Spleen (tissue), 7 donors: ENCODE measurements around the gene DPYD.

Experiments
- POLR2A ChIP-seq, 3 donors: fragments of 450-650 bp; IDR thresholded peaks; one replicate each; pipeline ENCODE4 v1.5.1; 2017; ENCODE audit warnings: antibody characterized with exemption in 3 of 3, mild to moderate bottlenecking in 1 of 3
- TF ChIP-seq, protein P1 (sequence below), 11 experiments: fragments of 200-600 bp in 7 of 11; fragments of 450-650 bp in 4 of 11; sonication (generic) in 4 of 11; IDR thresholded peaks in 8 of 11; conservative IDR thresholded peaks in 3 of 11; 1 replicate in 7 of 11; 2 replicates in 4 of 11; pipeline versions ENCODE4 v1.4.0 to v1.8.0; 2016 to 2021; ENCODE audit warnings: antibody characterized with exemption in 11 of 11, inconsistent platforms in 4 of 11, mild to moderate bottlenecking in 1 of 11
- donor health status: DM: no; HTN: no; CAD: no; lungs with moderate emphysema.
- donor health status: DM: no; HTN: no; CAD: no.
- donor health status: DM: no; HTN: no; CAD: no.

DNA sequence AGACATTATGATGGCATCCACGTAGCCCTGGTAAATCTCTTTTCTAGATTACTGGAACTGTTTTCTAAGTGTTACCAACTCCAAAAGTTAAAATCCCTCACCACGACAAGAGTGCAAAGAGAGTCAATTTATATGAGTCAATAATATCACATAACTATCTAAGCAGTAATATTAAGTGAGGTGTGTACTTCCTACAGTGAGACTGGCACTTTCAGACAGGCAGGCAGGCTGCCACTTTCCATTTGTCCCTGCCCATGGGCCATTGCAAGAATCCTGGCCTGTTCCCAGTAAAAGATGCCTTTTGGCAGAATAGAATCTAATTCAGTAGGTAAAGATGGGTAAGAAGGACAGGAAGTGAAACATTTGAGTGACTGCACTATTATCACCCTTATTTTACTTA lies 843.6 kb downstream of the DPYD start:
- TF ChIP-seq, protein P1, sequence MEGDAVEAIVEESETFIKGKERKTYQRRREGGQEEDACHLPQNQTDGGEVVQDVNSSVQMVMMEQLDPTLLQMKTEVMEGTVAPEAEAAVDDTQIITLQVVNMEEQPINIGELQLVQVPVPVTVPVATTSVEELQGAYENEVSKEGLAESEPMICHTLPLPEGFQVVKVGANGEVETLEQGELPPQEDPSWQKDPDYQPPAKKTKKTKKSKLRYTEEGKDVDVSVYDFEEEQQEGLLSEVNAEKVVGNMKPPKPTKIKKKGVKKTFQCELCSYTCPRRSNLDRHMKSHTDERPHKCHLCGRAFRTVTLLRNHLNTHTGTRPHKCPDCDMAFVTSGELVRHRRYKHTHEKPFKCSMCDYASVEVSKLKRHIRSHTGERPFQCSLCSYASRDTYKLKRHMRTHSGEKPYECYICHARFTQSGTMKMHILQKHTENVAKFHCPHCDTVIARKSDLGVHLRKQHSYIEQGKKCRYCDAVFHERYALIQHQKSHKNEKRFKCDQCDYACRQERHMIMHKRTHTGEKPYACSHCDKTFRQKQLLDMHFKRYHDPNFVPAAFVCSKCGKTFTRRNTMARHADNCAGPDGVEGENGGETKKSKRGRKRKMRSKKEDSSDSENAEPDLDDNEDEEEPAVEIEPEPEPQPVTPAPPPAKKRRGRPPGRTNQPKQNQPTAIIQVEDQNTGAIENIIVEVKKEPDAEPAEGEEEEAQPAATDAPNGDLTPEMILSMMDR (IDR thresholded peaks at IDR 0.05 in 8 of 11, conservative IDR thresholded peaks at IDR 0.05 in 3 of 11) = no peak
- TF ChIP-seq POLR2A (IDR thresholded peaks at IDR 0.05) = no peak
